HCT116 (cell line): Measurements from ENCODE around the gene KLF2. TPM values are rescaled to one million over a fixed set of nuclear protein-coding genes. Genes with fewer than 3 reads are reported as not detected.

Source experiments
- ATAC-seq: fragments of 200-7000 bp; cut with Tn5 transposase; 2 replicates; pipeline ENCODE4 v1.9.1; 2020; ENCODE audit warnings: mild to moderate bottlenecking, moderate library complexity
- BruUV-seq: library from RNA; stranded (reverse); fragments of 400-500 nt; replicated peaks from 2 replicates; lab custom pipeline; 2021; lab: Mats Ljungman, UMichigan
- CTCF ChIA-PET: fragments of 300-600 bp; sonication (Branson Sonifier 250); formaldehyde crosslinking; loops from one replicate; lab custom pipeline; 2021; ENCODE audit warnings: antibody characterized with exemption; lab: Charles Lee
- POLR2A ChIA-PET: fragments of 300-600, 350-600 bp; sonication (Branson Sonifier 250); formaldehyde crosslinking; loops from one replicate; lab custom pipeline; 2021; ENCODE audit warnings: antibody characterized with exemption; lab: Charles Lee
- RAD21 ChIA-PET, 2 experiments: fragments of 300-600 bp; sonication (Branson Sonifier 250); formaldehyde crosslinking; loops; one replicate each; lab custom pipeline; 2023; ENCODE audit warnings: low total read pairs in 2 of 2; ENCODE audit not compliant: uncharacterized antibody in 2 of 2, unreplicated experiment in 2 of 2, low non-redundant PET in 1 of 2; lab: Charles Lee
- DNase-seq: peaks from one replicate; pipeline ENCODE4 v3.0.0-alpha.2; 2010; ENCODE audit warnings: low read depth, low spot score
- H2AFZ ChIP-seq: fragments of 200-600 bp; shearing (Covaris generic), sonication (generic); 2 replicates; pipeline ENCODE4 v1.6.1; 2017; ENCODE audit warnings: low read depth, mixed run types, mixed read lengths, antibody characterized with exemption, low read length; ENCODE audit not compliant: poor library complexity, severe bottlenecking
- H3K27ac ChIP-seq: 2 replicates; pipeline ENCODE4 v1.5.1; 2012; ENCODE audit warnings: low read depth, low read length
- H3K27me3 ChIP-seq: fragments of 200-600 bp; sonication (generic); 2 replicates; pipeline ENCODE4 v1.6.1; 2016; ENCODE audit warnings: mixed run types, low read length, mixed read lengths; ENCODE audit not compliant: insufficient read depth
- H3K36me3 ChIP-seq, 2 experiments: fragments of 200-500 bp in 1 of 2; fragments of 200-600 bp in 1 of 2; sonication (Bioruptor generic) in 1 of 2; sonication (generic) in 1 of 2; 2 replicates each; pipeline versions ENCODE4 v1.5.1 to v1.6.1; 2014 to 2016; ENCODE audit warnings: low read length in 2 of 2, inconsistent platforms in 1 of 2, mixed read lengths in 1 of 2, mixed run types in 1 of 2; ENCODE audit not compliant: insufficient read depth in 2 of 2, control insufficient read depth in 1 of 2
- H3K4me1 ChIP-seq, 2 experiments: fragments of 200-600 bp in 1 of 2; sonication (generic) in 1 of 2; 2 replicates each; pipeline versions ENCODE4 v1.5.1 to v1.6.1; 2012 to 2017; ENCODE audit warnings: low read length in 2 of 2, inconsistent platforms in 1 of 2, mild to moderate bottlenecking in 1 of 2, mixed read lengths in 1 of 2, mixed run types in 1 of 2, moderate library complexity in 1 of 2; ENCODE audit not compliant: insufficient read depth in 2 of 2, control insufficient read depth in 1 of 2
- H3K4me2 ChIP-seq: fragments of 200-600 bp; sonication (generic); 2 replicates; pipeline ENCODE4 v1.6.1; 2017; ENCODE audit warnings: mixed run types, low read length, mixed read lengths
- H3K4me3 ChIP-seq, 2 experiments: fragments of 200-600 bp in 1 of 2; sonication (generic) in 1 of 2; replicated peaks in 1 of 2; 2 replicates each; pipeline ENCODE4 v1.5.1; 2011 to 2016; ENCODE audit warnings: low read length in 2 of 2, control low read depth in 1 of 2, low read depth in 1 of 2, mild to moderate bottlenecking in 1 of 2, mixed read lengths in 1 of 2, mixed run types in 1 of 2
- H3K79me2 ChIP-seq: fragments of 200-600 bp; sonication (generic); 2 replicates; pipeline ENCODE4 v1.6.1; 2017; ENCODE audit warnings: mild to moderate bottlenecking, mixed run types, low read length, moderate library complexity, mixed read lengths; ENCODE audit not compliant: insufficient read depth
- H3K9ac ChIP-seq: fragments of 200-600 bp; sonication (generic); 2 replicates; pipeline ENCODE4 v1.6.1; 2016; ENCODE audit warnings: low read length, mixed read lengths
- H3K9me2 ChIP-seq: fragments of 200-600 bp; sonication (generic), shearing (Covaris generic); 2 replicates; pipeline ENCODE4 v1.6.1; 2017; ENCODE audit warnings: mixed run types, mild to moderate bottlenecking, moderate library complexity; ENCODE audit not compliant: insufficient read depth
- H3K9me3 ChIP-seq, 2 experiments: fragments of 200-500 bp in 1 of 2; fragments of 200-600 bp in 1 of 2; sonication (Bioruptor generic) in 1 of 2; sonication (generic) in 1 of 2; 2 replicates each; pipeline ENCODE4 v1.6.1; 2014 to 2017; ENCODE audit warnings: low read length in 2 of 2, mixed read lengths in 2 of 2, inconsistent platforms in 1 of 2, low read depth in 1 of 2, mild to moderate bottlenecking in 1 of 2, mixed run types in 1 of 2, moderate library complexity in 1 of 2; ENCODE audit not compliant: control insufficient read depth in 1 of 2, insufficient read depth in 1 of 2
- H4K20me1 ChIP-seq: fragments of 200-600 bp; sonication (generic), shearing (Covaris generic); 2 replicates; pipeline ENCODE4 v1.6.1; 2017; ENCODE audit warnings: mixed run types, mild to moderate bottlenecking, moderate library complexity; ENCODE audit not compliant: insufficient read depth
- CBX3 ChIP-seq: IDR thresholded peaks from 2 replicates; pipeline ENCODE4 v1.6.1; 2012; ENCODE audit warnings: low read depth
- CEBPB ChIP-seq: IDR thresholded peaks from 2 replicates; pipeline ENCODE4 v1.6.1; 2012; ENCODE audit warnings: low read depth
- CTCF ChIP-seq, 3 experiments: fragments of 200-600 bp in 1 of 3; sonication (generic) in 1 of 3; IDR thresholded peaks in 2 of 3; conservative IDR thresholded peaks in 1 of 3; 2 replicates each; pipeline ENCODE4 v1.5.1; 2012 to 2017; ENCODE audit warnings: low read depth in 2 of 3, low read length in 2 of 3, antibody characterized with exemption in 1 of 3, borderline replicate concordance in 1 of 3, control low read depth in 1 of 3, mild to moderate bottlenecking in 1 of 3, mixed read lengths in 1 of 3, mixed run types in 1 of 3, moderate library complexity in 1 of 3; ENCODE audit not compliant: insufficient read depth in 1 of 3
- EGR1 ChIP-seq: IDR thresholded peaks from 2 replicates; pipeline ENCODE4 v1.6.1; 2012; ENCODE audit warnings: low read depth
- ELF1 ChIP-seq: IDR thresholded peaks from 2 replicates; pipeline ENCODE4 v1.6.1; 2012; ENCODE audit warnings: low read depth, borderline replicate concordance
- JUND ChIP-seq: IDR thresholded peaks from 2 replicates; pipeline ENCODE4 v1.6.1; 2012
- MAX ChIP-seq: IDR thresholded peaks from 2 replicates; pipeline ENCODE4 v1.6.1; 2012
- POLR2A ChIP-seq: IDR thresholded peaks from 2 replicates; pipeline ENCODE4 v1.7.0; 2011; ENCODE audit warnings: borderline replicate concordance; ENCODE audit not compliant: insufficient read depth, insufficient read length; ENCODE audit errors: extremely low read depth
- POLR2AphosphoS5 ChIP-seq: IDR thresholded peaks from 2 replicates; pipeline ENCODE4 v1.6.1; 2011; ENCODE audit warnings: mild to moderate bottlenecking, low read depth, low read length, moderate library complexity
- SIN3A ChIP-seq: IDR thresholded peaks from 2 replicates; pipeline ENCODE4 v1.6.1; 2012; ENCODE audit warnings: low read depth
- SP1 ChIP-seq: IDR thresholded peaks from 2 replicates; pipeline ENCODE4 v1.6.1; 2012; ENCODE audit warnings: low read depth
- intact Hi-C: fragments of 100-400 bp; cut with micrococcal nuclease; formaldehyde crosslinking; loops from 2 replicates; pipeline ENCODE4 v1.10.0; 2022
- total RNA-seq: library from RNA; stranded (reverse); gene quantifications from one replicate; pipeline ENCODE4 v1.2.1, GENCODE V29; 2021; ENCODE audit not compliant: unreplicated experiment
- TF ChIP-seq, protein P1 (sequence below): IDR thresholded peaks from 2 replicates; pipeline ENCODE4 v1.6.1; 2011; ENCODE audit warnings: mild to moderate bottlenecking, low read length, moderate library complexity; ENCODE audit not compliant: insufficient replicate concordance; ENCODE audit errors: extremely low read depth

The KLF2 gene
- total RNA-seq, 1 experiment from 2014 or later = 39.4 TPM

- Histone ChIP-seq H3K36me3 (peaks cover 0 to 8% of the 10 kb centered on the region in 2 experiments; a peak in 2 of 4 replicates), H4K20me1 (no peaks in the 10 kb centered on the region), H3K27me3 (no peaks in the 10 kb centered on the region), H3K4me1 (no peaks in the 10 kb centered on the region), H3K79me2 (no peaks in the 10 kb centered on the region), H3K4me2 (no peak overlapping the region), H3K9me3 (no peaks in the 10 kb centered on the region), H3K4me3 (no peak overlapping the region), H3K9me2 (no peaks in the 10 kb centered on the region), H2AFZ (no peak overlapping the region), H3K9ac (no peak overlapping the region), H3K27ac (no peak overlapping the region)
- no TSS peak for BruUV-seq
- ATAC-seq (no peak), DNase-seq (no peak)
- intact Hi-C loops = no loop called here
- TF ChIP-seq MAX = no peak
- no peak for TF ChIP-seq POLR2A
- TF ChIP-seq, protein P1, sequence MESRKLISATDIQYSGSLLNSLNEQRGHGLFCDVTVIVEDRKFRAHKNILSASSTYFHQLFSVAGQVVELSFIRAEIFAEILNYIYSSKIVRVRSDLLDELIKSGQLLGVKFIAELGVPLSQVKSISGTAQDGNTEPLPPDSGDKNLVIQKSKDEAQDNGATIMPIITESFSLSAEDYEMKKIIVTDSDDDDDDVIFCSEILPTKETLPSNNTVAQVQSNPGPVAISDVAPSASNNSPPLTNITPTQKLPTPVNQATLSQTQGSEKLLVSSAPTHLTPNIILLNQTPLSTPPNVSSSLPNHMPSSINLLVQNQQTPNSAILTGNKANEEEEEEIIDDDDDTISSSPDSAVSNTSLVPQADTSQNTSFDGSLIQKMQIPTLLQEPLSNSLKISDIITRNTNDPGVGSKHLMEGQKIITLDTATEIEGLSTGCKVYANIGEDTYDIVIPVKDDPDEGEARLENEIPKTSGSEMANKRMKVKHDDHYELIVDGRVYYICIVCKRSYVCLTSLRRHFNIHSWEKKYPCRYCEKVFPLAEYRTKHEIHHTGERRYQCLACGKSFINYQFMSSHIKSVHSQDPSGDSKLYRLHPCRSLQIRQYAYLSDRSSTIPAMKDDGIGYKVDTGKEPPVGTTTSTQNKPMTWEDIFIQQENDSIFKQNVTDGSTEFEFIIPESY = no peak
- no peak for TF ChIP-seq ELF1
- no peak for TF ChIP-seq CEBPB
- no peak for TF ChIP-seq POLR2AphosphoS5
- no peak for TF ChIP-seq CTCF (IDR thresholded peaks at IDR 0.05 in 2 of 3, conservative IDR thresholded peaks at IDR 0.05 in 1 of 3; ENCODE audit: borderline replicate concordance in 1 of 3, insufficient read depth in 1 of 3, low read depth in 2 of 3, low read length in 2 of 3)
- no peak for TF ChIP-seq EGR1
- no peak for TF ChIP-seq SP1
- TF ChIP-seq CBX3 = no peak
- TF ChIP-seq SIN3A = no peak
- TF ChIP-seq JUND = no peak
- ChIA-PET POLR2A (no interaction called here), CTCF (no interaction called here), RAD21 (no interaction called here)
These were observed 49.8 kb downstream of the KLF2 start for GRCh38 chr19:16374436-16374835.
